Peyer's patch (tissue), 4 donors: ENCODE data around the gene STRN.

Experiments
- POLR2A ChIP-seq, 2 donors: fragments of 450-650 bp; IDR thresholded peaks; one replicate each; pipeline ENCODE4 v1.5.1; 2017; ENCODE audit warnings: antibody characterized with exemption in 2 of 2, mild to moderate bottlenecking in 2 of 2, moderate library complexity in 2 of 2
- TF ChIP-seq, protein P1 (sequence below), 6 experiments: fragments of 450-650 bp in 4 of 6; fragments of 200-600 bp in 2 of 6; sonication (generic) in 1 of 6; IDR thresholded peaks; one replicate each; pipeline ENCODE4 v1.5.1; 2017 to 2019; ENCODE audit warnings: antibody characterized with exemption in 6 of 6, mild to moderate bottlenecking in 3 of 6, moderate library complexity in 1 of 6

DNA sequence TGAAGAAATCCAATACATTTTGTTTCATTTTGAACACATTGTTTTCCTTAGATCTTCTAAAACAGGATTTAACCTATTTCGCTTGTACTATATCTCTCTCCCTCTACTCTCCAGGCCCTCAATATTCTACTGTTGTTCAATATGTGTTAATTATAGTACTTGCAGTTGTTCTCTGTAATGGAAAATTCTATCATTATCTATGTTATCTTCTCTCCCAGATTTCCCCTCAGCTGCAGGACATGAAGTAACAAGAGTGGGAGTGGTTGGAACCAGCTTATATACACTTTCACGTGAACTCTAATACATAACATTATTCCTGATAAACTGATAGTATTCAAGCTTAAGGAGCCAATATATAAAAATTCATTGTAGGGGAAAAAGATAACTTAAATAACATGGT is 7.0 kb upstream of the STRN start:
- TF ChIP-seq, protein P1, sequence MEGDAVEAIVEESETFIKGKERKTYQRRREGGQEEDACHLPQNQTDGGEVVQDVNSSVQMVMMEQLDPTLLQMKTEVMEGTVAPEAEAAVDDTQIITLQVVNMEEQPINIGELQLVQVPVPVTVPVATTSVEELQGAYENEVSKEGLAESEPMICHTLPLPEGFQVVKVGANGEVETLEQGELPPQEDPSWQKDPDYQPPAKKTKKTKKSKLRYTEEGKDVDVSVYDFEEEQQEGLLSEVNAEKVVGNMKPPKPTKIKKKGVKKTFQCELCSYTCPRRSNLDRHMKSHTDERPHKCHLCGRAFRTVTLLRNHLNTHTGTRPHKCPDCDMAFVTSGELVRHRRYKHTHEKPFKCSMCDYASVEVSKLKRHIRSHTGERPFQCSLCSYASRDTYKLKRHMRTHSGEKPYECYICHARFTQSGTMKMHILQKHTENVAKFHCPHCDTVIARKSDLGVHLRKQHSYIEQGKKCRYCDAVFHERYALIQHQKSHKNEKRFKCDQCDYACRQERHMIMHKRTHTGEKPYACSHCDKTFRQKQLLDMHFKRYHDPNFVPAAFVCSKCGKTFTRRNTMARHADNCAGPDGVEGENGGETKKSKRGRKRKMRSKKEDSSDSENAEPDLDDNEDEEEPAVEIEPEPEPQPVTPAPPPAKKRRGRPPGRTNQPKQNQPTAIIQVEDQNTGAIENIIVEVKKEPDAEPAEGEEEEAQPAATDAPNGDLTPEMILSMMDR (IDR thresholded peaks at IDR 0.05) = no peak
- TF ChIP-seq POLR2A (IDR thresholded peaks at IDR 0.05) = no peak
